Ascending aorta (tissue), 2 donors: ENCODE measurements around the gene RABL6. TPM values are rescaled to one million over a fixed set of nuclear protein-coding genes. Genes with fewer than 3 reads are reported as not detected.
"Not testable (repeated sequence)": the region's sequence is repeated elsewhere in the genome, so short reads cannot be mapped to it uniquely, and the experiment has no call there.

Experiments used
- DNase-seq, 2 donors: peaks; one replicate each; pipeline ENCODE4 v3.0.0-alpha.2; 2019; ENCODE audit warnings: low spot score in 2 of 2
- H3K27ac ChIP-seq, 2 donors: fragments of 200-600 bp; sonication (generic); one replicate each; pipeline ENCODE4 v1.5.1; 2016 to 2017; ENCODE audit warnings: mild to moderate bottlenecking in 1 of 2
- H3K27me3 ChIP-seq: fragments of 200-600 bp; sonication (generic); one replicate; pipeline ENCODE4 v1.5.1; 2017
- H3K36me3 ChIP-seq, 2 donors: fragments of 200-600 bp; sonication (generic); one replicate each; pipeline ENCODE4 v1.5.1; 2016
- H3K4me1 ChIP-seq, 2 donors: fragments of 200-600 bp; sonication (generic); one replicate each; pipeline ENCODE4 v1.5.1; 2016 to 2017; ENCODE audit warnings: mild to moderate bottlenecking in 1 of 2
- H3K4me3 ChIP-seq, 2 donors: fragments of 200-600 bp; sonication (generic); one replicate each; pipeline ENCODE4 v1.5.1; 2016 to 2017; ENCODE audit warnings: mild to moderate bottlenecking in 1 of 2
- H3K9me3 ChIP-seq, 2 donors: fragments of 200-600 bp; sonication (generic); one replicate each; pipeline ENCODE4 v1.5.1; 2016
- intact Hi-C: fragments of 100-400 bp; cut with DNase I; formaldehyde crosslinking; loops from one replicate; pipeline ENCODE4 v1.15.1; 2023
- total RNA-seq: library from RNA; depleted of rRNA; stranded (reverse); fragments of >200 nt; gene quantifications from one replicate; pipeline ENCODE4 v1.1.0, GENCODE V29; 2016
- TF ChIP-seq, protein P1 (sequence below), 3 experiments: fragments of 200-600 bp in 2 of 3; fragments of 450-650 bp in 1 of 3; sonication (generic) in 2 of 3; IDR thresholded peaks; one replicate each; pipeline ENCODE4 v1.5.1; 2016 to 2019; ENCODE audit warnings: antibody characterized with exemption in 3 of 3, mild to moderate bottlenecking in 1 of 3, moderate library complexity in 1 of 3

The RABL6 gene
- total RNA-seq, 1 donor from 2014 or later: 70.9 TPM

DNA sequence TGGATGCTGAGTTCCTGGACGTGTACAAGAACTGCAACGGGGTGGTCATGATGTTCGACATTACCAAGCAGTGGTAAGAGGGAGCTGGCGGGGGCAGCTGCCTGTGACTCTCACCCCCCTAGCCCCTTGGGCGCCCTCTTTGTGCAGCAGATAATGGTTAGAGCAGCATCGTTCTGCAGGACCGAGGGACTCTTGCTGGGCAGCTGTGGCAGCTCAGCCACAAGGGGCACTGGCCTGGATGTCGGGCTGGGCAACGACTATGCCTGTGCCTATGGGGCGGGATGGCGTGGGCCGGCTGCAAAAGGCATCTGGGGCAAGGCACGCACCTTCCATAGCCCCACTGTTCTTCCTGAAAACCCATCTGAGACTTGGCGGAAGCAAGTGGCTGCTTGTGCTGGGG lies 21.7 kb downstream of the RABL6 start:
- peaks cover 62 to 76% of the 10 kb centered on the region in 2 donors for H3K36me3 ChIP-seq

DNA sequence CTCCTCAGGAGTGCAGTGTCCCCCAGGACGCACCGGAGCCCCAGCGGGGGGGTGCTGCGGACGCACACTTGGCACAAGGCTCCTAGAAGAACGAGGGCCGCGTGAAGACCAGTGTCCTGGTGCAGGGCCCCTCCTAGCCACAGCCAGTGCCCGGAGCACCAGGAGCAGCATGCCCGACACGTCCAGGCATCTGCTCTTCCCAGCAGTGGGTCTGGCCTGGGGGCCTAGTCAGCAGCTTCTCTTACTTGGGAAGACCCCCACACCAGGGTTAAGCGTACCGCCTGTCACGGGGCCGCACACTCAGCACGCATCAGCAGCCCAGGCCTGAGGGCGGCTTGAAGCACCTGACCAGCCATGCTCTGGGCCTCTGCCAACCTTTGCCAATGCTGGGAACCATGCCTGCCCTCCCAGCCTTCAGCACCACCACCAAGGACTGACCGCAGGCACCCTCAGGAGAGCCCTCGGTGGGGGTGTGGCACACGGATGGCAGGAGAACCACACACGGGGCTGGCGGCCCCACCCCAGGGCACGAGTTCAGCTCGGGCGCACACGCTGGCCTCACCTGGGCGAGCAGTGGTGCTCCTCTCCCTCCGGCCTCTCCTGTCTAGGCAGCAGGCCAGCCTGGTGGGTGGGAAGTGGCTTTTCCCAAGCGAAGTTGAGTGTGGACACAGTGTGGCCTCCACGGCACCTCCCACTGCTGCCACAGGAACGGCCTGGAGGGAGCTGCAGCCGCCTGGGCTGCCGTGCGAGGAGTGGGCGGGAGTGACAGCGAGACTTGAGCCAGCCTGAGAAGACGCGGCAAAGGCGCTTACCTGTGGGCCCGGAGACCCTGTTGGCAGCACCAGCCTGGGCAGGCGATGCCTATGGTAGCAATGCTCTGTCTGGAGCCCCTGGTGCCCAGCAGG lies 22.5 kb downstream of the RABL6 start:
- intact Hi-C loops: no loop called here
- H3K36me3 ChIP-seq: peaks cover 53 to 69% of the 10 kb centered on the region in 2 donors
- H3K9me3 ChIP-seq: no peaks in the 10 kb centered on the region
- no peaks in the 10 kb centered on the region for H3K4me1 ChIP-seq
- H3K27ac ChIP-seq: no peak overlapping the region
- no peaks in the 10 kb centered on the region for H3K27me3 ChIP-seq
- H3K4me3 ChIP-seq: no peak overlapping the region
- TF ChIP-seq, protein P1, sequence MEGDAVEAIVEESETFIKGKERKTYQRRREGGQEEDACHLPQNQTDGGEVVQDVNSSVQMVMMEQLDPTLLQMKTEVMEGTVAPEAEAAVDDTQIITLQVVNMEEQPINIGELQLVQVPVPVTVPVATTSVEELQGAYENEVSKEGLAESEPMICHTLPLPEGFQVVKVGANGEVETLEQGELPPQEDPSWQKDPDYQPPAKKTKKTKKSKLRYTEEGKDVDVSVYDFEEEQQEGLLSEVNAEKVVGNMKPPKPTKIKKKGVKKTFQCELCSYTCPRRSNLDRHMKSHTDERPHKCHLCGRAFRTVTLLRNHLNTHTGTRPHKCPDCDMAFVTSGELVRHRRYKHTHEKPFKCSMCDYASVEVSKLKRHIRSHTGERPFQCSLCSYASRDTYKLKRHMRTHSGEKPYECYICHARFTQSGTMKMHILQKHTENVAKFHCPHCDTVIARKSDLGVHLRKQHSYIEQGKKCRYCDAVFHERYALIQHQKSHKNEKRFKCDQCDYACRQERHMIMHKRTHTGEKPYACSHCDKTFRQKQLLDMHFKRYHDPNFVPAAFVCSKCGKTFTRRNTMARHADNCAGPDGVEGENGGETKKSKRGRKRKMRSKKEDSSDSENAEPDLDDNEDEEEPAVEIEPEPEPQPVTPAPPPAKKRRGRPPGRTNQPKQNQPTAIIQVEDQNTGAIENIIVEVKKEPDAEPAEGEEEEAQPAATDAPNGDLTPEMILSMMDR (IDR thresholded peaks at IDR 0.05): no peak
- DNase-seq: no peak

More for the DNA sequence above, 21.7 kb downstream of the RABL6 start:
- intact Hi-C loops: no loop called here
- Histone ChIP-seq H3K4me1 (no peaks in the 10 kb centered on the region), H3K4me3 (no peak overlapping the region), H3K27me3 (no peaks in the 10 kb centered on the region), H3K27ac (no peak overlapping the region), H3K9me3 (no peaks in the 10 kb centered on the region)
- TF ChIP-seq, protein P1 (IDR thresholded peaks at IDR 0.05): no peak
- no peak for DNase-seq

DNA sequence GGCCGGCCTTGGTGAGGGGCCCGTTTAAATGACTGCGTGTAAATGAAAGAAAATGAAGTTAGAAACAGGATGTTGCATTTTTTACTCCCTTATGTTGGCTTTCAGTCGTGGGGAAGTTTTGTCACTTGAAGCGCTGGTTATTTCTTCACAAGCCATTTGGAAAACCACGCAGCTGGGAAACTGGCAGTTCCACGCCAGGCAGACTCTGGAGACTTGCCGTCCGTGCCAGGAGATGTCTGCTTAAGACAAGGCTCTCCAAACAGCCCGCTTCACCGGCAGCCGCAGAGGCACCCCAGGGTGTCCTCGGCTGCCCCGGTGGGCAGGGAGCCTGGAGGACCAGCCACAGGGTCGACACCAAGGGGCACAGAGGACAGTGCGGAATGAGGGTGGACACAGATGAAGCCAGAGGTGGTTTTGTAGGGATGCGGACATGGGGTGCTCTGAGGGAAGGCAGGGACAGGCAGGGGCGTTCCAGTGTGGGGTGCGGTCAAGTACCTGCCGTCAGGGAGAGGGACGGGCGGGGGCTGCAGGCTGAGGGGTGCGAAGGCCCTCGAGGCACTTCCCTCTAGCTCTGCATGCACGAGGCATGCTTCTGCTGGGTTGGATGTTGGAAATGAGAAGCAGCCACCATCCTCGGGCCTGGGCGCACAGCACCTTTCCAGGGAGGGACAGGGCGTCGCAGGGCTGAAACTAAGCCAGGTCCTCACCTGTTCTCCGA lies 23.4 kb downstream of the RABL6 start:
- Histone ChIP-seq H3K27ac (no peak overlapping the region), H3K9me3 (no peaks in the 10 kb centered on the region), H3K4me3 (no peak overlapping the region), H3K4me1 (no peaks in the 10 kb centered on the region), H3K27me3 (no peaks in the 10 kb centered on the region), H3K36me3 (peaks cover 50 to 71% of the 10 kb centered on the region in 2 donors)
- intact Hi-C loops: no loop called here
- TF ChIP-seq, protein P1 (IDR thresholded peaks at IDR 0.05): no peak
- no peak for DNase-seq

GRCh38 chr9:136831720-136832104 lies 24.0 kb downstream of the RABL6 start:
- TF ChIP-seq, protein P1 (IDR thresholded peaks at IDR 0.05): no peak
- H3K4me3 ChIP-seq: no peak overlapping the region
- H3K27ac ChIP-seq: no peak overlapping the region
- H3K4me1 ChIP-seq: no peaks in the 10 kb centered on the region
- DNase-seq: no peak
- H3K36me3 ChIP-seq: peaks cover 44 to 70% of the 10 kb centered on the region in 2 donors
- intact Hi-C loops: no loop called here
- H3K9me3 ChIP-seq: no peaks in the 10 kb centered on the region
- no peaks in the 10 kb centered on the region for H3K27me3 ChIP-seq

- TF ChIP-seq, protein P1 (IDR thresholded peaks at IDR 0.05): no peak
- H3K36me3 ChIP-seq: peaks cover 43 to 72% of the 10 kb centered on the region in 2 donors
- DNase-seq: no peak
Observed at GRCh38 chr9:136832581-136832980, 24.8 kb downstream of the RABL6 start.

GRCh38 chr9:136833381-136834048 lies 25.8 kb downstream of the RABL6 start:
- H3K9me3 ChIP-seq, H3K27ac ChIP-seq, H3K27me3 ChIP-seq, intact Hi-C loops, H3K4me3 ChIP-seq, DNase-seq, H3K4me1 ChIP-seq: not testable (repeated sequence)
- peaks cover 41 to 73% of the 10 kb centered on the region in 2 donors for H3K36me3 ChIP-seq

More at GRCh38 chr9:136832581-136832980, 24.8 kb downstream of the RABL6 start:
- Histone ChIP-seq H3K27ac (no peak overlapping the region), H3K4me3 (no peak overlapping the region), H3K9me3 (no peaks in the 10 kb centered on the region), H3K4me1 (no peaks in the 10 kb centered on the region), H3K27me3 (no peaks in the 10 kb centered on the region)
- intact Hi-C loops: no loop called here
